ENCODE results near the gene LAG3.

The LAG3 gene

GRCh38 chr12:6824085-6824775 lies 51.9 kb downstream of the LAG3 start:
- DNase-seq: no peak
- ATAC-seq: no peak

GRCh38 chr12:6824901-6825381 lies 52.6 kb downstream of the LAG3 start:
- ATAC-seq: no peak
- DNase-seq: no peak

- ATAC-seq (peak; percentile 78), DNase-seq (peak; percentile 90)
Measured at GRCh38 chr12:6825398-6826124, 53.2 kb downstream of the LAG3 start.

DNA sequence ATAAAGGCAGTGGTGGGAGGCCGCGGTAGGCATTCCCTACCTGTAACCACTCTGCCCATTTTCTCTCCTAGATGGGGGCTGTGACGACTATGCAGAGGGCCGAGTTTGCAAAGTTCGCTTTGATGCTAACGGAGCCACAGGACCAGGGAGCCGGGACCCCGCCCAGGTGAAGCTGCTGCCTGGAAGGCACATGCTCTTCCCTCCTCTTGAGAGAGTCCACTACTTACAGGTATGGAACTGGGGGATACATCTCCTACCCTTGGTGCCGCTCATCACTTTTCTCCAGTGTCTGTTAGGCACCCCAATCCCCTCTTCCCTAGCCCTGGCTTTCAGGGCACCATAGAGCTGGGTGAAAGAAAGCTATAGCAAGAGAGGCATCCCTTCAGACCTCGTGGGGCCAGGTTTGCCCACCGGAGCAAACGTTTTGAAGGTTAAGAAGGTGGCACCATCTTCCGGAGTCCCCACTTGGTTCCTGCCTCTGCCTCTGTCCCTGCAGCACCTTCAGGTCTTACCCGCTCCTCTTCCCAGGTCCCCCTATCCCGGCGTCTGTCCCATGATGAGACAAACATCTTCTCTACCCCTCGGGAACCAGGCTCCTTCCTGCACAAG lies 53.9 kb downstream of the LAG3 start:
- DNase-seq: no peak
- ATAC-seq: no peak

- no peak for ATAC-seq
- no peak for DNase-seq
Measured at GRCh38 chr12:6826734-6827436, 54.6 kb downstream of the LAG3 start.

- ATAC-seq (no peak), DNase-seq (peak; percentile 71)
Measured at GRCh38 chr12:6827437-6827911, 55.2 kb downstream of the LAG3 start.
